Kidney glomerular epithelial cell (primary cell): ENCODE data around the gene XPNPEP2.

Source experiments
- DNase-seq: peaks from one replicate; lab custom pipeline; 2025; lab: John Stamatoyannopoulos, UW

XPNPEP2 gene

DNA sequence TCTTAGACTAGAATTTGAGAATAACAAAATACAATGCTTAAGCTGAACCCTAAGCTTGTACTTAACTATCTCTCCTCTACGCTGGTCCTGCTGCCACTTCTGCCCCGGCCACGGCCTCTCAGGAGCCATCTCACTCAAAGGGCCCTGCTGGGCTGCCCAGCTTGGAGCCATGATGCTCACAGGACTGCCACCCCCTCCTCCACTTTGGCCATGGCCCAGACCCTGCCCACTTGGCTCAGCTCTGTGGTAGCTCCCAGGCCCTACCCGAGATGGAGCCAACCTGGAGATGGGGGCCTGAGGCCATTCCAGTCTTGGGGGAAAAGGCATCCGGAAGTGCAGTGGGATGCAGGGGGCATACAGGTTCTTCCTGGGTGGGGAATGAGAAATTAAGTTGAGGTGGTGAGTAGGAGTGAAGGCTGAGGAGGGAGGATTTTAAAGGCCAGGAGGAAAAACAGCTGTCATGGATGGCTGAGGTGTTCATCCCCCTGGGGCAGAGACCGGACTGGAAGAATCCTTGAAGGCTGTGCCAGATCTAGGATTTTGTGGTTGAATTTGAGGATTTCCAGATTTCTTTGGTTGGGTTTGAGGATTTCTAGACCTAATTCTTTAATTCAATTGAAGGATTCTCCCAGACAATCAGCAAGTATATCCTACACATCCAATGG, 41.8 kb downstream of the XPNPEP2 start:
- DNase-seq: no peak

DNA sequence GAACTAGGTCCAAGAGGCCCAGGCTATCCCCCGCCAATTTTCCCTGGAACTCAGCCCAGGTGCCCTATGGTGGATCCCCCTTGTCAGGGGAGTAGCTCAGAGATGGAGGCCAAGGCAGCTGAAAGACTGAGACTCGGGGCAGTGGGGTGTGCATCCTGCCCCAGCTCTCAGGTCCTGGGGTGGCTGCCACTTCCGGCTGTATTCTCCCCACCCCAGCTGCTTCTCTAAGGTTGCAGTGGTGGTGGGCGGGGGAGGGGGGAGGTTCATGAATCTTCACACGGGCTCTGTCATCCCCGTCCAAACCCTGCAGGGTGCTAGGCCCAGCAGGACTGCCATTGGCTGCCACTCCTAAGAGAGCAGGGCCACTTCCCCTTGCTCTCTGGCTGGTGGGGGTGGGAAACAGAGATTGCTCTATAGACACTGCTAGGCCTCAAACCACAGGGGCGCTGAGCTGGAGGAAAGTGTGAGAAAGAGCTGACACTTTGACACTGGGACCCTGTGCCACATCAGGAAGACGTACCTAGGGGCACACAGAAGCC, 42.4 kb downstream of the XPNPEP2 start:
- no peak for DNase-seq

DNA sequence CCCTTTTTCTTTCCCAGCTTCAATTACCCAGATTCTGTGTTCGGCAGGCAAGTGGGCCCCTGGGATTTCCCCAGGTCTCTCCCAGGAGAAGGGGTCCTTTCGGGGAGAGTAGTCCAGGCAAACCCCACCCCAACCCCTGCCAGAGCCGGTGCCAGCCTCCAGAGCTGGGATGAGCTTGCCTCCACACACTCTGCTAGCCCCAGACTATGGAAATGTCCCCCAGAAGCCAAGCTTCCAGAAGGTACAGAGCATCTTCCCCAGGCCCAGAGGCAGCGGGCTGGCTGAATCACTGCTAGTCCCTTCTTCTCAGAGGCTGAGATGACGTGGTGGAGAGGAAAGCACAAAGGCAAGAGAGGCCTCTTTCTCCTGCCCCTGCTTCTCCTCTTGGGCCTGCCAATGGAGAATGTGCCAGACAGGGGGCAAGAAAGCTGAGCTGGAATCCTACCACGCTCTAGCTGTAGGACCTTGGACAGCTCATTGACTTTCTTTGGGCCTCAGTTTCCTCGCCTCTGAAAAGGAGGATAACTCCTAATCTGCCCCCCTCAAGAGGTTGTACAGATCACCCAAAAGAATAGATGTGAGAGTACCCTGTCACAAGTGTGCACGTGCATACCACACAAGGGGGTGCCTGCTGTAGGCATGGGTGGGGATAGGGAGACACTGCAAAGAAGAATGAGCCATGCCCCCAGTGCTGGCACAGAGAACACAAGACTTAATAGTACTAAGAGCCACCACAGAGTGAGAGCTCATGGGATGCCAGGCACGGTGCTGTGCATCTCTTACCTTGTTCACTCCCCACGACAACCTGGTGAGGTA, 43.1 kb downstream of the XPNPEP2 start:
- DNase-seq: no peak

DNA sequence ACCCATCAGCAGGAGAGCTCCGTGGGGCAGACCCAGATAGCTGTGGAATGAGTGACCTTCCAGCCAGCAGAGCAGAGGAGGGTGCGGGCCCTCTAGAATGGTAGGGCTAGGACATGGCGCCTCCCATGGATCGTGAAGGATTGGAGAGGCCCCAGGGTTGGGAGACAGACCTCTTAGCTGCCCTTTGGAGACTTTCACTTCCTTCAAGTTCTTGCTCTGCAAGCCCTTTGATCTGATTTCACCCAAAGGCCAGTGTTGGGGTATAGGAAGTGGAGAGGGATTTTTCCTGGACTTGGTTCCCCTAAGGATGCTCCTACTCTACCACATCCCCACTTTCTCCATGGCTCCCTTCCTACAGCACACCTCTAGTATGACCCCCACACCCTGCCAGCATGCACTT, 43.9 kb downstream of the XPNPEP2 start:
- DNase-seq: no peak

DNA sequence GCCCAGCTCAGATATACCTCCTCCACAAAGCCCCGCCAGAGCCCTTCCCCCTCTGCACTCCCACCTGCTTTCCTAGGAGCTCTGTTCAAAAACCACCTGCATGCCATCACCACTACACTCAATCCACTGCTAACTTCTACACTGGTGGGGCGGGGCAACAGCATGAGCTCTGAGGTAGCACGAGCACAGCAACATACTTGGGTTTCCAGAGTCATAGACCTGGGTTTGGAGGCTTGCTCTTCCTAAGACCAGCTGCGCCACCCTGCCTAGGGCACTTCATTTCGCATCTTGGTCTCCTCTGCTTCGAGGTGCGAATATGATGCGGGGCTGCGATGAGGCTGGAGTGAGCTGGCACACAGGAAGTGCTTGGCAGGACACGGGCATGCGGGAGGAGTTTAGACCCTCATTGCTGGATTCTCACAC, 44.5 kb downstream of the XPNPEP2 start:
- no peak for DNase-seq

DNA sequence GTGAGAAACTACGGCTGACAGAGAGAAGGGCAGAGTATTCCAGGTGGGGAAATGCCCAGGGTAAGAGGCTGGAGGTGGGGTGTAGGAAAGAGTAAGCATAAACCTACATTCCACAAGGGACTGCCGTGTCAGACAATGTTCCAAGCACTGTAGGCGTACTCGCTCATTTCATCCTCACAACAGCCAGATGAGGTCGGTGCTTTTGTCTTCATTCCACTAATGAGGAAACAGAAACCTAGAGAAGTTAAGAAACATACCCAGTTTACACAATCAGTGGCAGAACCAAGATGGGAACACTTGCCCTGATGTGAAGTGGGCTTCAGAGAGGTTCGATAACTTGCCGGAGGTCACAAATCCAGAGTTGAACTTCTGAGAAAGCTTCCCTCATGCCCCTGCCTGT, 45.6 kb downstream of the XPNPEP2 start:
- no peak for DNase-seq

DNA sequence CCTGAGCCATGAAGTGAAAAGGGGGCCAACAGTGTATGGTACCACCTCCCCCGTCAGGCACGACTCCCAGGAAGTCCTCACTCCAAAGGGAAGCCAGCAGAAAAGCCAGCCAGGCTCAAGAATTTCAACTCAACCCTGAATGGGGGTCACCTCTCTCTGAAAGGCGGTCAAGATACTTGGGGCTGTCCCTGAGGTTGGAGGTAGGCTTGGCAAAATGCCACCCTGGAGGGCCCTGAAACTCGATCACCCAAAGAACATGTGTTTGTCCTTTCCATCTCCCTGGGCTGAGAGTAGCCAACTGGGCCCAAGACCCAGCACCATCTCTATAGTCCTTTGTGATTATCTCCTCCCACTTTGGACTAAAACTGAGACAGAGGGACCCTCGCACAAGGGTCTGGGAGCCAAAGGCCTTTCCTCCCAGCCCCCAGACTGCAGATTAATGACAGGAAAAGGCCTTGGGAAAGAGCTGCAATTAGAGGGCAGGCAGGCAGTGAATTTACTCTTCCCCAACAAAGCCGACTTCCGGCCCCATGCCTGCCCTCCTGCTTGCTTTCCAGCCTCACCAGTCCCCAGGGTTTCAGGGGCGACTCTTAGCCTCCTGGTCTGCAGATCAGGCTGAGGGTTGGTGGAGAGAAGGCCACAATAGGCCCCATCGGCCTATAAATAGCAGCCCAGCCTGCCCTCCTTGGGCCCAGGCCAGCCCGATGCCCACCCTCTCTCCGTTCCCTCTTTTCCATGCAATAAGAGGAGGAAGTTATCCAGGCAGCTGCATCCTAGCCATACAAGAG, 46.6 kb downstream of the XPNPEP2 start:
- DNase-seq: no peak

DNA sequence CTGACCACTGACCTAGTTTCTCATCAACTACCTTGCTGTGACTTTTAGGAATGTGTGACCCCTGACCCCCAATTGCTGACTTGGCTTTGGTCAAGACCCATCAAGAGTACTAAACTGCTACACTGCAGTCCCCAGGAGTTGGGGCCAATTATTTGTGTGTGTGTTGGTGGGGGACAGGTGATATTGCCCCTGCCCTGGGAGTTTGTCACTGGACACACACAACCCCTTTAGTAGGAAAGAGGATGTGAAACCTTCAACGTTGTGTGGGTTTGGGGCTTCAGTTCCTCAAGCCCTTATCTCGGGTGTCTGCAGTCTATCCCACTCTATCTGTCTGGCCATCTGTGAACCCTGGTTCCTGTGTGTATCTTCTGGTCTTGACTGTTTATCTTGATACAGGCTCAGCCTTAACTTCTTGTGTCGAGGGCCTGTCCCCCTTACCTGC, 47.5 kb downstream of the XPNPEP2 start:
- DNase-seq: no peak

DNA sequence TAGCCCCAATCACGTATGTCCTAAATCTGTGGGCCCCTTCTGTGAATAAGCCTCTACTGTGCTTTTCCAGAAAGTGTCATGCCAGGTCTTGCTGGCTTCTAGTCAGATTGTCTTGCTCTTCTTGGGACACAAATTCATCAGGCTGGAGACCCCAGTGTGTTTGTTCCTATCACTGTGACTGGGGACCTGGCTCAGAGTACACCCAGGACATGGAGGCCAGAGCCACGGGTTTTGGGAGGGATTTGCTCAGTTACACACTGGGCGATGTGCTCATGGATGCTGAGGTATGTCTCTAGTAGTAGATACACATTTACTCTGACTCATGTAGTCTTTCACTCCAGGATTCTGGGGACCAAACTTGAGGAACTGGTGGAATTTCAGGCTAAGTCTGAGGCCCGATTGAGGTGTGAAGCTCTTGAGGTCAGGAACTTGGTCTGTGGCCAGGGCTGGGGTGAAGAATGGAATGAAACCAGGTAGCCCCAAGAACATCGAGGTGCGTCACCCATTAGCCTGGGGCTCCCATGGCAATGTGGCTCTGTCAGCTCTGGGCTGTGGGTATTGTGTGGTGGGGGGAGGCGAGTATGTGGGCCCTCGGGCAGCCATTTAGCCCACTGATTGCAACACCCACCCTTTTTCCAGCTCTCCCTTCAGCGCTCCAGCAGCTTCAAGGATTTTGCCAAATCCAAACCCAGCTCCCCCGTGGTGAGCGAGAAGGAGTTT, 48.7 kb downstream of the XPNPEP2 start:
- no peak for DNase-seq

DNA sequence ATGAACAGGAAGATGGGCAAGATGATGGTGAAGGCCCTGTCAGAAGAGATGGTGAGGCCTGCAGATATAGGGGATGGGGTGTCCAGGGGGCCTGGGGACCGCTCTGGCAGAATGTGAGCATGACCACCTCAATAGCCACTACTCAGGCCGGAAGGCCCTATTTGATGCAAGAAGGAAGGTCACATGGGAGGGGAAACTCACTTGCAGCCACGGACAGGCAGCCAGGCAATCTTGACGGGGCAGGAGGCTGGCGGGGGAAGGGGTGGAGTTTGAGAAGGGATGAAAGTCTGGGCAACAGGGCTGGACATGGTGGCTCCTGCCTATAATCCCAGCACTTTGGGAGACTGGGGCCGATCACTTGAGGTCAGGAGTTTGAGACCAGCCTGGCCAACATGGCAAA, 49.7 kb downstream of the XPNPEP2 start:
- DNase-seq: no peak

DNA sequence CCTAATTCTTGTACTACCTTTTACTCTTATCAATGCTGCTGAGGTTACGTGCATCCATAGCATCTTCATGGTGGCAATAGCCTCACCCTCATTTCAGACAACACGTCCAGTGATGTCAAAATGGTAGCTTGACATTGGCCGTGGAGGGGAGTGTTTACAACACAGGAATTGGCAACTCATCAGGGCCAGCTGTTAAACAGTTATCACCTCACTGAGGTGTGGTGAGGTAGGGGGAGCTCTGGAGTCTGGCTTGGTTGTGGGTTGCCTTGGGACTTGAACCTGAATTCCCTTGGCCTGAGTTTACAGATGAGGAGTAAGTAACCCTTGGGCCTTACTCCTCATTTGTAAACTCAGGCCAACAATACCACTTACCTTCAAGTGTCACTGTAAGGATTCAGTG, 51.4 kb downstream of the XPNPEP2 start:
- no peak for DNase-seq

DNA sequence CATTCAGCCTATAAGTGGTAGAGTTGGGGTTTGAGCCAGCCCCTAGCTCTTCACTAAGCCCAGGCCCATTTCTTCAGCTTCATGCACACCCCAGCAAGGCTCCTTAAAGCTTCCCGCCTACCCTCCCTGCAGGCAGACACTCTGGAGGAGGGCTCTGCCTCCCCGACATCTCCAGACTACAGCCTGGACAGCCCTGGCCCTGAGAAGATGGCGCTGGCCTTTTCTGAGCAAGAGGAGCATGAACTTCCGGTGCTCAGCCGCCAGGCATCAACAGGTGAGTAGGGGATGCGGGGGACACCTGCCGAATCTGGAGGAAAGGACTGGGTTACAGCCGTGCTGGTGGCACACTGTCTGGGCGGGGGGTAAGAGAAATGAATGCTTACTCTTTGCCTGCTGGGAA, 52.0 kb downstream of the XPNPEP2 start:
- no peak for DNase-seq

DNA sequence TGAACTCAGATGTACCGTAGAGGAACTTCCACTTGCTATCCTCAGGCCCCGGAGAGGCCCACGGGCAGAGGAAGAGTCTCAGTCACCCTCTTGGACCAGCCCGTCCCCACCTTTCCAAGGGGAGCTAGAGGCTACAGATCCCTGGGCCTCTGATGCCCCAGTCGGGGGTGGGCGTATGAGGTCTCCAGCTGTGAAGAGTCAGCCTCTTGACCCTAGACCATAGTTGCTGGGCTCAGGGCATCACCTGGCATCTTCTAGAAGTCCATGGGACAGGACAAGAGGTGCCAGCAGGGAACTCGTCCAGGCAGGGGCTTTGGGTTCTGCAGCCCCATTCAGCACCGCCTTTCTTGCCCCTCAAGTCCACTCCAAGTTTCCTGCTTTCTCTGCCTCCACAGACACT, 52.6 kb downstream of the XPNPEP2 start:
- no peak for DNase-seq

DNA sequence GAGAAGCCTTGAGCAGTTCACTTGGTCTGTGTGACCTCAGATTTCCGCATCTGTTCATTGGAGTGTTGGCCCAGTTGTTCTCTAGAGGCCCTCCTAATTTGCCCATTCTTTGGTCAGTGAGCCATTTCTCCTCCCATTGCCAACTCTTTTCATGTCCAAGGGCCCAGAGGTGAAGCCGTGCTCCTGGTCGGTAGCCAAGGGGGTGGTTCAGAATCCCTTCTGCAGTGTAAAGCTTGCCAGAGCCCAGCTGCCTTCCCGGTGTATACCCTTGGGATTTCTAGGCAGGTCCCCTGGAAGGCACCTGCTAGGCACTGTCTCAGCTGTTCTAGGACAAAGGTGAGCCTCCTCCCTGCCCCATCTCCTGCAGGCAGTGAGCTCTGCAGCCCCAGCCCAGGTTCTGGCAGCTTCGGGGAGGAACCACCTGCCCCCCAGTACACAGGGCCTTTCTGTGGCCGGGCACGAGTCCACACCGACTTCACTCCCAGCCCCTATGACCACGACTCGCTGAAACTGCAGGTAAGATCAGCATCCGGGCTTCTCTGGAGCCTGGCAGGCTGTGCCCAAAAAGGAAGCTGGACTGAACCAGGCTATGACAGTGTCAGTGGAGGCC, 53.3 kb downstream of the XPNPEP2 start:
- DNase-seq: no peak

DNA sequence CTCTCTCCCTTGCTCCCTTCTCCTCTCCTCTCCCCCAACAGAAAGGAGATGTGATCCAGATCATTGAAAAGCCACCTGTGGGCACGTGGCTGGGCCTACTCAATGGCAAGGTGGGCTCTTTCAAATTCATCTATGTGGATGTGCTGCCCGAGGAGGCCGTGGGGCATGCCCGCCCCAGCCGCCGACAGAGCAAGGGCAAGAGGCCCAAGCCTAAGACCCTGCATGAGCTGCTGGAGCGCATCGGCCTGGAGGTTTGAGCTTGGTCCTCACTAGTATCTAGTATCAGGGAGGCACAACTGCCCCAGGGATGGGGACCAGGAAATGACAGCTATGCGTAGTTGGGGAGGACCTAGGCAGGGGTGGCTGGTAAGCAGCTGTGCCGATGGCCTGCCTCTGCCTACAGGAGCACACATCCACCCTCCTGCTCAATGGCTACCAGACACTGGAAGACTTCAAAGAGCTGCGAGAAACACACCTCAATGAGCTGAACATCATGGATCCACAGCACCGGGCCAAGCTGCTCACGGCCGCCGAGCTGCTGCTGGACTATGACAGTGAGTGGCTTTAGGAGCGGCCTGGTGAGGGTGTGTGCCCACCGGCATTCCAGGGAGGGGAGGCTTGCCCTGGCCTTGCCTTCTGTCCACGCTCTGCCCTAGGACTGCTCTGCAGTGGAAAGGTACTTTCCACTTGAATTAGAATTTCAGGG, 54.0 kb downstream of the XPNPEP2 start:
- no peak for DNase-seq

DNA sequence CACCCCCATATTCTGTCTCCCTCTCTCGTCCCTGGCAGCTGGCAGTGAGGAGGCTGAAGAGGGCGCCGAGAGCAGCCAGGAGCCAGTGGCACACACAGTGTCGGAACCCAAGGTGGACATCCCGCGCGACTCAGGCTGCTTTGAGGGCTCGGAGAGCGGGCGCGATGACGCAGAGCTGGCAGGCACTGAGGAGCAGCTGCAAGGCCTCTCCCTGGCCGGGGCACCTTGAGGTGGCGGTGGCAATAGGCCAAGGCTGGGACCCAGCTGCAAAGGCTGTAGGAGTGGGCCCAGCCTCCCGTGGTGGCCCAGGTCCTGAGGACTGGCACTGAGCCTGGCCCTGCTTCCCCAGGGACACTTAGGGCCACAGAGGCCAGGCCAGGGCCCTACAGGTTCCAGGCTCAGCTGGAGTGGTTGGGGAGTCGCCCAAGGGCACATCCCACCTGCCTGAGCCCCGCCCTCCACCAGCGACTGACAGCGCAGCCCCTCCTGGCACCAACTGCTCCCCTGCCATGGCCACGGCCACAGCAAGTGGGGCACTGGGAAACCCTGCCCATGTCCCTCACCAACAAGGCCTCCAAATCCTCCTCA, 54.9 kb downstream of the XPNPEP2 start:
- DNase-seq: no peak

DNA sequence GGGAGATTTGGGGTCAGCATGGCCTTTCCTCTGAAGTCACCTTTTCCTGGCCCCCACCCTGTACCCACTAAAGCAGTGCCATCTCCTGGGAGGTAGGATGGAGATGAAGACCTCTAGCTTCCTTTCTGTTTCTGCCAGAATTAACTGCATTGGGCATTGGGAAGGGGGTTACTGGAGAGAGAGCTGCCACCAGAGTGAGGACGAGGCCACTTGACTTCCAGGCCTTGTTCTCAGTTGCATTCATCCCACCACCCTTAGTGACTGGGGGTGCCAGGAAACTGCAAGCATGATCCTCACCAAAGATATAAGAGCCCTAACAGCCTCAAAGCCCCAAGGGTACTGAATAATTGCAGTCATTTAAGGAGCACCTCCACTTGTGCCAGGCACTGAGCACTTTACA, 56.8 kb downstream of the XPNPEP2 start:
- DNase-seq: no peak

DNA sequence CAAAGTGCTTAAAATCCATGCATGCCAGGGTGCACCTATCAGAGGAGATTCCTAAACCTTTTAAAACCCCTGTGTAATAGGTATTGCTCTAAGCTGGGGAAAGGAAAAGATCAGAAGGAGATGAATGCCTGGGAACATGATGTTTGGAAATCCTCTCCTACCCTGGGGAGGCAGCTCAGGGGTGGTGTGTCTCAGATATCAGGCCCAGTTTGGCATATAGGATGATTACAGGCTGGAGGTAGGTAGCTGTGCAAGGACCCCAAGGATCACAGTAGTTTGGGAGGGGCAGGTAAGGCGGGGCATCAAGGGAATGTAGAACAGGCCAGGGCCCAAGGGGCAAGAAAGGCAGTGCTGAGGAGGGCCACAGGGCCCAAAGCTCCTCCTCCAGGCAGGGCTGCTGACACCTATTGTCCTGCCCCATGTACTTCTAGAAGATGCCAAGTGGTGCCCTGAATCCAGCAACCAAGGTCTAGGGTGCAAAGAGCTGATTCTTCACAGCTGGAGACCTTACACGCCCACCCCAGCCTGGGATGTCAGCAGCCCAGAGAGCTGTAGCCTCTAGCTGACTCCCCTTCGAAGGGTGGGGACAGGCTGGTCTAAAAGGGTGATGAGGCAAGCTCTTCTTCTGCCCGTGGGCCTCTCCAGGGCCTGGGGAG, 58.6 kb downstream of the XPNPEP2 start:
- no peak for DNase-seq

DNA sequence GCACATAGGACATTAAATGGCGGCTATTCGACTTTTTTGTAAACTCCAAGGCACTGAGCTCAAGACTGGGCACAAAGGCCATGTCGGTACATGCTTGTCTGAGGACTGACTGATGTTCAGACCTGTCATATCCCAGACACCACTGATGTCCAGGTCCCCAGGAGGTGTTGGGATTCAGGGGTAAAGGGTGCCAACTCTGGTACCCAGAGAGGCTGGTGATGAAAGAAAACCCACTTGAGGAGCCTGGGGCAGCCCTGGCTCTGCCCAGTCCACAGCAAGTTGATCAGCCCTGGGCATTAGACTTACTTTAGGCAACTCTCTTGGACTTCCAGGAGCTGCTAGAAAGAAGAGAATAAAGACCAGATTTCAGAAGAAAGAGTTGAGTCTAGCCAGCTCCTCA, 59.7 kb downstream of the XPNPEP2 start:
- no peak for DNase-seq

DNA sequence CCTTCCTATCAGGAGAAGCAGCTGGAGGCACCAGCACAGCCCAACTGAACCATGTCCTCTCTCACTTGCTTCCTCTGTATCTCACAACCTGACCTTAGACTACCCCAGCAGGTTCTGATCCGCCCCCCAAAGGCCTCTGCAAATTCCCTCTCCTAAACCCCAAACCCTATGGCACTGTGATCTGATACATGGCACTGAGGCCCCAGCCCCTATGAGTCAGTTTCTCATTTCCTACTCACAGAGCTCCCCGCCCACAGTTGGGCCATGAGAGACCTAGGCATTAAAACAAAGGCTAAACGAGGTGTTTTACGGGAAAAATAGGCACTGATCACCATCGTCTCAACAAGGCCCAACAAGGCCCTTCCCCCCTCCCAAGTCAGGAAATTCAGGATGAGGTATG, 60.1 kb downstream of the XPNPEP2 start:
- no peak for DNase-seq
